Naive thymus-derived CD4-positive, alpha-beta T cell (primary cell): Measurements from ENCODE around the gene CDX1. TPM values are rescaled to one million over a fixed set of nuclear protein-coding genes. Genes with fewer than 3 reads are reported as not detected.

ENCODE experiments used
- ATAC-seq: fragments of 150-1000 bp; cut with Tn5 transposase; 2 replicates; pipeline ENCODE4 v1.10.0; 2021; ENCODE audit warnings: mild to moderate bottlenecking, moderate library complexity
- CTCF ChIA-PET: fragments of 350-600 bp; sonication (Branson Sonifier 250); formaldehyde crosslinking; loops from one replicate; lab custom pipeline; 2021; ENCODE audit warnings: antibody characterized with exemption; lab: Charles Lee
- POLR2A ChIA-PET: fragments of 350-600 bp; sonication (Branson Sonifier 250); formaldehyde crosslinking; loops from one replicate; lab custom pipeline; 2021; ENCODE audit warnings: antibody characterized with exemption, inconsistent platforms; lab: Charles Lee
- DNase-seq, 9 donors: peaks; one replicate each; pipeline versions ENCODE4 v3.0.0 to v3.0.0-alpha.2; 2020 to 2022; ENCODE audit warnings: mixed read lengths in 1 of 9
- H3K27ac ChIP-seq: one replicate; pipeline ENCODE4 v1.7.0; 2013; ENCODE audit warnings: mild to moderate bottlenecking, low read depth, low read length, moderate library complexity
- H3K27me3 ChIP-seq, 2 donors: one replicate each; pipeline ENCODE4 v1.7.0; 2013; ENCODE audit warnings: low read length in 2 of 2, mild to moderate bottlenecking in 2 of 2, moderate library complexity in 2 of 2; ENCODE audit not compliant: control insufficient read depth in 2 of 2, insufficient read depth in 2 of 2
- H3K36me3 ChIP-seq, 3 experiments: 1 replicate in 2 of 3; 2 replicates in 1 of 3; pipeline ENCODE4 v1.7.0; 2013; ENCODE audit warnings: low read length in 3 of 3, mild to moderate bottlenecking in 3 of 3, moderate library complexity in 1 of 3; ENCODE audit not compliant: insufficient read depth in 3 of 3, control insufficient read depth in 2 of 3
- H3K4me1 ChIP-seq, 2 donors: one replicate each; pipeline ENCODE4 v1.7.0; 2013; ENCODE audit warnings: low read length in 2 of 2, mild to moderate bottlenecking in 2 of 2, moderate library complexity in 1 of 2; ENCODE audit not compliant: control insufficient read depth in 2 of 2, insufficient read depth in 2 of 2
- H3K4me3 ChIP-seq: 2 replicates; pipeline ENCODE4 v1.7.0; 2013; ENCODE audit warnings: mild to moderate bottlenecking, low read length
- H3K9me3 ChIP-seq, 3 experiments: 1 replicate in 2 of 3; 2 replicates in 1 of 3; pipeline ENCODE4 v1.7.0; 2013; ENCODE audit warnings: low read length in 3 of 3; ENCODE audit not compliant: control insufficient read depth in 2 of 3
- H3K27ac Mint-ChIP-seq, 9 donors: one replicate each; pipeline ENCODE4 v1.8.0; 2020 to 2022; ENCODE audit warnings: mixed read lengths in 9 of 9, mild to moderate bottlenecking in 8 of 9, moderate library complexity in 5 of 9, inconsistent platforms in 2 of 9
- H3K27me3 Mint-ChIP-seq, 5 donors: one replicate each; pipeline ENCODE4 v1.8.0; 2021 to 2022; ENCODE audit warnings: mixed read lengths in 5 of 5, mild to moderate bottlenecking in 1 of 5
- H3K36me3 Mint-ChIP-seq, 5 donors: one replicate each; pipeline ENCODE4 v1.8.0; 2020 to 2022; ENCODE audit warnings: mixed read lengths in 5 of 5, mild to moderate bottlenecking in 3 of 5, inconsistent platforms in 1 of 5
- H3K4me1 Mint-ChIP-seq, 7 donors: one replicate each; pipeline ENCODE4 v1.8.0; 2020 to 2022; ENCODE audit warnings: mixed read lengths in 7 of 7, mild to moderate bottlenecking in 3 of 7, inconsistent platforms in 1 of 7
- H3K4me3 Mint-ChIP-seq, 10 donors: one replicate each; pipeline ENCODE4 v1.8.0; 2020 to 2022; ENCODE audit warnings: mild to moderate bottlenecking in 10 of 10, mixed read lengths in 10 of 10, moderate library complexity in 6 of 10, inconsistent platforms in 2 of 10
- H3K9me3 Mint-ChIP-seq, 11 donors: one replicate each; pipeline ENCODE4 v1.8.0; 2020 to 2022; ENCODE audit warnings: mixed read lengths in 11 of 11, mild to moderate bottlenecking in 4 of 11, inconsistent platforms in 1 of 11, moderate library complexity in 1 of 11
- intact Hi-C, 2 donors: fragments of 100-400 bp; cut with micrococcal nuclease; formaldehyde crosslinking; loops; one replicate each; pipeline ENCODE4 v1.15.1; 2023
- polyA plus RNA-seq, 2 donors: library from polyadenylated mRNA; unstranded; fragments of 300-500 nt; fragmentation: Illumina TruSeq; gene quantifications; one replicate each; pipeline ENCODE4 v1.2.3, GENCODE V29; 2021
- total RNA-seq, 6 experiments: library from RNA in 5 of 6; stranded (reverse) in 5 of 6; gene quantifications; 1 replicate in 5 of 6; 2 replicates in 1 of 6; pipeline ENCODE4 v1.2.3 and lab custom pipeline; 2021 to 2026

The CDX1 gene
- total and polyA plus RNA-seq, 7 experiments from 2014 or later = not detected

GRCh38 chr5:150157168-150157567, 9.4 kb upstream of the CDX1 start:
- H3K27ac Mint-ChIP-seq = no peak overlapping the region
- intact Hi-C loops = no loop called here

GRCh38 chr5:150158170-150158949, 8.2 kb upstream of the CDX1 start:
- Histone ChIP-seq H3K4me1 (no peaks in the 10 kb centered on the region), H3K27ac (no peak overlapping the region), H3K36me3 (no peaks in the 10 kb centered on the region), H3K27me3 (no peaks in the 10 kb centered on the region), H3K4me3 (no peak overlapping the region), H3K9me3 (no peaks in the 10 kb centered on the region)
- Mint-ChIP-seq H3K36me3 (peaks cover 0 to 1% (median 0%) of the 10 kb centered on the region in 5 donors), H3K27ac (no peak overlapping the region), H3K4me1 (peaks cover 6 to 20% (median 8%) of the 10 kb centered on the region in 7 donors), H3K4me3 (no peak overlapping the region), H3K27me3 (peaks cover 20 to 31% (median 25%) of the 10 kb centered on the region in 5 donors), H3K9me3 (peaks cover 0 to 1% (median 0%) of the 10 kb centered on the region in 11 donors)
- no peak for ATAC-seq
- intact Hi-C loops = no loop called here
- CTCF ChIA-PET = no interaction called here
- no peak for DNase-seq
- POLR2A ChIA-PET = no interaction called here

More at GRCh38 chr5:150157168-150157567, 9.4 kb upstream of the CDX1 start:
- Histone ChIP-seq H3K36me3 (no peaks in the 10 kb centered on the region), H3K27ac (no peak overlapping the region), H3K9me3 (no peaks in the 10 kb centered on the region), H3K4me3 (no peak overlapping the region), H3K4me1 (no peaks in the 10 kb centered on the region), H3K27me3 (no peaks in the 10 kb centered on the region)
- ATAC-seq = no peak
- Mint-ChIP-seq H3K9me3 (peaks cover 0 to 1% (median 0%) of the 10 kb centered on the region in 11 donors), H3K36me3 (peaks cover 0 to 1% (median 0%) of the 10 kb centered on the region in 5 donors), H3K4me1 (peaks cover 6 to 24% (median 8%) of the 10 kb centered on the region in 7 donors), H3K27me3 (peaks cover 20 to 31% (median 25%) of the 10 kb centered on the region in 5 donors), H3K4me3 (peak overlapping the region in 4 of 10 donors; percentile 11 to 82 (median 18))
- POLR2A ChIA-PET = no interaction called here
- no peak for DNase-seq
- CTCF ChIA-PET = interaction anchor here (1.0 kb wide), 1 partner anchor 59 kb away, joined by 3 read pairs; no protein-coding TSS in a partner anchor

- no peak for ATAC-seq
- CTCF ChIA-PET = interaction anchor here (0.7 to 1.2 kb wide), 2 partner anchors 13 to 133 kb away, joined by 3 to 5 read pairs; no protein-coding TSS in a partner anchor
- peaks cover 0 to 1% (median 0%) of the 10 kb centered on the region in 5 donors for H3K36me3 Mint-ChIP-seq
- peaks cover 19 to 27% (median 23%) of the 10 kb centered on the region in 5 donors for H3K27me3 Mint-ChIP-seq
- intact Hi-C loops = no loop called here
- Histone ChIP-seq H3K9me3 (no peaks in the 10 kb centered on the region), H3K27ac (no peak overlapping the region), H3K36me3 (no peaks in the 10 kb centered on the region), H3K4me3 (no peak overlapping the region), H3K4me1 (no peaks in the 10 kb centered on the region), H3K27me3 (no peaks in the 10 kb centered on the region)
- peaks cover 0 to 1% (median 0%) of the 10 kb centered on the region in 11 donors for H3K9me3 Mint-ChIP-seq
- no peak overlapping the region for H3K27ac Mint-ChIP-seq
- DNase-seq = no peak
- POLR2A ChIA-PET = no interaction called here
- no peak overlapping the region for H3K4me3 Mint-ChIP-seq
- H3K4me1 Mint-ChIP-seq = peaks cover 6 to 13% (median 8%) of the 10 kb centered on the region in 7 donors
Observed at GRCh38 chr5:150159031-150159430, 7.5 kb upstream of the CDX1 start.

GRCh38 chr5:150159741-150160179, 6.8 kb upstream of the CDX1 start:
- Histone ChIP-seq H3K36me3 (no peaks in the 10 kb centered on the region), H3K4me1 (no peaks in the 10 kb centered on the region), H3K9me3 (no peaks in the 10 kb centered on the region), H3K4me3 (no peak overlapping the region), H3K27me3 (no peaks in the 10 kb centered on the region), H3K27ac (no peak overlapping the region)
- Mint-ChIP-seq H3K36me3 (no peaks in the 10 kb centered on the region), H3K9me3 (peaks cover 0 to 1% (median 0%) of the 10 kb centered on the region in 11 donors), H3K27me3 (peaks cover 17 to 29% (median 25%) of the 10 kb centered on the region in 5 donors), H3K4me1 (peaks cover 5 to 9% (median 7%) of the 10 kb centered on the region in 7 donors), H3K27ac (no peak overlapping the region), H3K4me3 (no peak overlapping the region)
- CTCF ChIA-PET = interaction anchor here (0.6 to 1.2 kb wide), 3 partner anchors 13 to 276 kb away, joined by 3 to 5 read pairs (median 4); no protein-coding TSS in a partner anchor
- DNase-seq (no peak), ATAC-seq (no peak)
- POLR2A ChIA-PET = no interaction called here
- intact Hi-C loops = no loop called here

- ATAC-seq = no peak
- H3K4me3 Mint-ChIP-seq = no peak overlapping the region
- peaks cover 19 to 33% (median 30%) of the 10 kb centered on the region in 5 donors for H3K27me3 Mint-ChIP-seq
Observed at GRCh38 chr5:150160448-150161081, 6.0 kb upstream of the CDX1 start.

More at GRCh38 chr5:150160448-150161081, 6.0 kb upstream of the CDX1 start:
- Mint-ChIP-seq H3K27ac (peak overlapping the region in 2 of 9 donors; percentile 13 to 16), H3K4me1 (peaks cover 5 to 9% (median 7%) of the 10 kb centered on the region in 7 donors), H3K36me3 (no peaks in the 10 kb centered on the region), H3K9me3 (peaks cover 0 to 1% (median 0%) of the 10 kb centered on the region in 11 donors)
- Histone ChIP-seq H3K9me3 (no peaks in the 10 kb centered on the region), H3K27me3 (no peaks in the 10 kb centered on the region), H3K4me3 (no peak overlapping the region), H3K27ac (no peak overlapping the region), H3K36me3 (no peaks in the 10 kb centered on the region), H3K4me1 (no peaks in the 10 kb centered on the region)
- POLR2A ChIA-PET = no interaction called here
- DNase-seq = no peak
- CTCF ChIA-PET = interaction anchor here (0.7 kb wide), 1 partner anchor 194 kb away, joined by 3 read pairs; no protein-coding TSS in a partner anchor
- intact Hi-C loops = loop anchor here (1.0 kb wide), 3 partner anchors 58 to 276 kb away; no protein-coding TSS in a partner anchor
